OCI-LY7 (cell line): ENCODE data around the gene GNA12.

ENCODE experiments used
- CTCF ChIP-seq: fragments of 200-600 bp; sonication (generic); conservative IDR thresholded peaks from 2 replicates; pipeline ENCODE4 v1.5.1; 2014; ENCODE audit warnings: mild to moderate bottlenecking, antibody characterized with exemption, low read length, moderate library complexity, mixed read lengths
- EZH2phosphoT487 ChIP-seq: fragments of 200-600 bp; sonication (generic); IDR thresholded peaks from 2 replicates; pipeline ENCODE4 v1.6.1; 2018; ENCODE audit warnings: low read depth, borderline replicate concordance, mild to moderate bottlenecking, mixed run types, antibody characterized with exemption, low read length, moderate library complexity, mixed read lengths

GRCh38 chr7:2849941-2850766, 6.0 kb upstream of the GNA12 start:
- TF ChIP-seq CTCF (no peak), EZH2phosphoT487 (no peak)
